Sigmoid colon (tissue), 7 donors: ENCODE results near the gene PICK1. TPM values are rescaled to one million over a fixed set of nuclear protein-coding genes. Genes with fewer than 3 reads are reported as not detected.
A peak's percentile ranks its signal among the peaks of the same experiment; 100 is the strongest.

Source experiments
- DNase-seq: peaks from one replicate; pipeline ENCODE4 v3.0.0-alpha.2; 2019
- H3K27ac ChIP-seq, 4 donors: fragments of 200-600 bp; sonication (generic); one replicate each; pipeline ENCODE4 v1.5.1; 2016 to 2019; ENCODE audit warnings: mild to moderate bottlenecking in 1 of 4
- H3K27me3 ChIP-seq, 3 donors: fragments of 200-600 bp; sonication (generic); one replicate each; pipeline ENCODE4 v1.5.1; 2019; ENCODE audit warnings: mild to moderate bottlenecking in 1 of 3
- H3K36me3 ChIP-seq, 4 donors: fragments of 200-600 bp; sonication (generic); one replicate each; pipeline ENCODE4 v1.5.1; 2016 to 2019
- H3K4me1 ChIP-seq, 4 donors: fragments of 200-600 bp; sonication (generic); one replicate each; pipeline ENCODE4 v1.5.1; 2017 to 2019
- H3K4me3 ChIP-seq, 4 donors: fragments of 200-600 bp; sonication (generic); one replicate each; pipeline ENCODE4 v1.5.1; 2017 to 2019; ENCODE audit warnings: mild to moderate bottlenecking in 2 of 4, moderate library complexity in 1 of 4
- H3K9me3 ChIP-seq, 4 donors: fragments of 200-600 bp in 3 of 4; sonication (generic) in 3 of 4; one replicate each; pipeline versions ENCODE4 v1.5.1 to v1.6.1; 2013 to 2019
- CTCF ChIP-seq, 4 experiments: fragments of 450-650 bp in 3 of 4; fragments of 200-600 bp in 1 of 4; IDR thresholded peaks; one replicate each; pipeline ENCODE4 v1.5.1; 2016 to 2019; ENCODE audit warnings: antibody characterized with exemption in 4 of 4, mild to moderate bottlenecking in 3 of 4, moderate library complexity in 2 of 4
- EP300 ChIP-seq, 4 donors: sonication (generic); formaldehyde crosslinking; IDR thresholded peaks; one replicate each; pipeline ENCODE4 v1.6.1; 2017; ENCODE audit warnings: antibody characterized with exemption in 4 of 4
- POLR2A ChIP-seq, 2 donors: fragments of 450-650 bp; IDR thresholded peaks; one replicate each; pipeline ENCODE4 v1.6.1; 2016; ENCODE audit warnings: antibody characterized with exemption in 2 of 2, mild to moderate bottlenecking in 2 of 2, moderate library complexity in 2 of 2
- POLR2AphosphoS5 ChIP-seq, 4 donors: sonication (generic); formaldehyde crosslinking; IDR thresholded peaks; one replicate each; pipeline ENCODE4 v1.6.1; 2017; ENCODE audit warnings: antibody characterized with exemption in 4 of 4
- WGBS, 2 donors: extraction: QIAGEN DNeasy Blood & Tissue Kit; methylation state at CpG; one replicate each; pipeline ENCODE4 v1.1.7; 2013; 5-methylcytosine and 5-hydroxymethylcytosine counted together
- intact Hi-C: fragments of 100-400 bp; cut with DNase I; formaldehyde crosslinking; loops from one replicate; pipeline ENCODE4 v1.15.1; 2023
- polyA plus RNA-seq, 3 donors: library from polyadenylated mRNA; stranded (reverse); fragments of 200-250 nt; gene quantifications; one replicate each; pipeline ENCODE4 v1.2.3, GENCODE V29; 2013
- total RNA-seq, 4 donors: library from RNA; depleted of rRNA; stranded (reverse); fragments of >200 nt; gene quantifications; one replicate each; pipeline ENCODE4 v1.1.0, GENCODE V29; 2016
- donor health status: healthy with polysubstance abuse.
- donor health status: Bipolar disorder and iron deficiency.
- donor health status: healthy.

PICK1 gene
- total and polyA plus RNA-seq, 7 donors, result 14.3 to 38.9 (median 21.0) TPM

DNA sequence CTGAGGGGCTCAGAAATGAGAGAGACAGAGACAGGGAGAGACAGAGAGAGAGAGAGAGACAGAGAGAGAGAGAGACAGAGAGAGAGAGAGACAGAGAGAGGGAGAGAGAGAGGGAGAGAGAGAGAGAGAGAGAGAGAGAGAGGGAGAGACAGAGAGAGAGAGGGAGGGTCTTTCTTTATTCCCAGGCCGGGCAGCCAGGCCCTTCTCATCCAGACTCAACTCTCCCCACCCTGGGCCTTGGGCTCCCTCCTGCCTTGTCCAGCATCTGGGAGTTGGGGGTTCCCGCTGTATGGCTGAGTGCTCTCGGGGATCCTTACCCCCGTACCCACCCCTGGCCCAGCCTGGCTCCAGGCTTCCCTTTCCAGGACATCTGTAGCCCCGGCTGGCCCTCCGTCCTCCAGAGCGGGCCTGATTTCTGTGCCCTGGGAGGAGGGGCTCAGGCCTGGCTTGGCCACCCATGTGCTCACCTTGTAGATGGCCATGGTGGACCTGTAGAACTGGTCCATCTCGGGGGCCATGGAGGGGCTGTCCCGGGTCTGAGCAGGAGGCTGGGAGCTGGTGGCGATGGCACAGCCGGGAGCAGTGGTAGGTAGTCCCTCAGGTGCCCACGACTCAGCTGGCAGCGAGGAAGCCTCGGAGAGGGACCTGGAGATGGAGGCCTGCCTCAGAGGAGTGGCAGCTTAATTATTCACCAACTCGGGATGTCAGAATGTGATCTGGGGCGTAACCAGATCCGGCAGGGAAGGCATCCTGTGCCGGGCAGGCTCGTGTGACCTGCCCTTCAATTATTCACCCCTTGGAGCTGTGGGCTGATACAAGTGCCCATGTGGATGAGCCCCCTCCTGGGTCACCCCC lies 53.0 kb downstream of the PICK1 start, which contains the start of gene BAIAP2L2:
Gene BAIAP2L2 (minus strand): TSS at position 677 of the 855 bp plus-strand sequence. CDS start 159 bp downstream, at position 518.
- TF ChIP-seq POLR2A (IDR thresholded peaks at IDR 0.05), result no peak
- TF ChIP-seq CTCF (IDR thresholded peaks at IDR 0.05), result no peak
- no peak for TF ChIP-seq EP300 (IDR thresholded peaks at IDR 0.05)
- DNase-seq, result no peak
- peaks cover 0 to 9% (median 4%) of the 10 kb centered on the region in 4 donors for H3K4me1 ChIP-seq
- 19 to 67% methylated on average over 19 of the region's 19 CpGs for WGBS, 2 donors
- intact Hi-C loops, result loop anchor here (10.0 kb wide), 1 partner anchor 105 kb away; no protein-coding TSS in a partner anchor
- no peaks in the 10 kb centered on the region for H3K9me3 ChIP-seq
- H3K27ac ChIP-seq, result peak within 1 kb of the TSS in 1 of 4 donors; percentile 22
- peaks cover 0 to 2% (median 0%) of the 10 kb centered on the region in 4 donors for H3K36me3 ChIP-seq
- no peaks in the 10 kb centered on the region for H3K27me3 ChIP-seq
- no peak within 1 kb of the TSS for H3K4me3 ChIP-seq

DNA sequence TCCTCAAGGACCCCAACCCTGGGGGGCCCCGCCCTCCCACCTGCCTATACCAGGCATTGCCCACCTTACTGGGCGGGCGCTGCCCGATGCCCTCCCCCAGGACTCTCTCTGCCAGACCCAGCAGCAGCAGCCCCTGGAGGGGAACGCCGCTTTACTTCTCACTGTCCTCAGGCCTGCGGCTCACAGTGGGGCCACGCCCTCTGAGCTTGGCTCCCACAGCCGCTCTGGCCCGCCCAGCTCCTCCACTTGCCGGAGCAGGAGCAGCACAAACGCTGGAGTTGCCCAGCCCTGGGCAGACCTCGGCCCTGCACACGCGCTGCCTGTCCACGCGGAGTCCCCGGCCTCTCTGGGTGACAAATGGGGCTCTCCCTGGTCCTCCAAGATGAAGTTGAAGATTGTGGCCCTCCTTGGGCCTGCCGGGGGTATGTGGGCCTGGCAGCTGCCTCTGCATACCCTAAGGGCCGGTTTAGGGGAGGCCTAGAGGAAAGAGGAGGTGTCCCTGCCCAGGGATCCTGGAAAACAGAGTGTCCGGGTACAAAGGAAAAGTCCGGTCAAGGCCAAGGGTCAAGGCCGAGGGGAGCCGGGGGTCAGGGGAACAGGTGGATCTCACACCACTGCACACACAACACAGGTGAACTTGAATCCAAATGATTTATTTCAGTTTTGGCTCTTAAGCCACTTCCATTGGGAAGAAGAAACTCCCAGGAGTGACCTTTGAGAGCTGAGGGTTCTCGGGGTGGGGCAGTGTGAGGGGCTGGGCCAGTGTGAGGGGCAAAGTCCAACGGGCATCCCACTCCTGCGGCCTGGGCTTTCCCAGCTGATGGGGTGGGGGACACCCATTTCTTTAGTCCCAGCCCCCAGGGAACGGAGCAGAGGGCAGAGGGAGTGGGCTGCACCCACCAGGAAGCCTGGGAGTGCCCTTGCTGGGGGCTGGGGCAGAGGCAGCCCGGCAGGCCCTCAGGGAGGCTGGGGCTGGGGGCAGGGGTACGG lies 54.0 kb downstream of the PICK1 start:
- Histone ChIP-seq H3K9me3 (no peaks in the 10 kb centered on the region), H3K27ac (peak overlapping the region in 1 of 4 donors; percentile 22), H3K4me1 (peaks cover 0 to 9% (median 4%) of the 10 kb centered on the region in 4 donors), H3K36me3 (peaks cover 0 to 3% (median 0%) of the 10 kb centered on the region in 4 donors), H3K27me3 (no peaks in the 10 kb centered on the region), H3K4me3 (no peak overlapping the region)
- no peak for DNase-seq
- TF ChIP-seq POLR2AphosphoS5 (IDR thresholded peaks at IDR 0.05) (no peak), CTCF (IDR thresholded peaks at IDR 0.05) (no peak), EP300 (IDR thresholded peaks at IDR 0.05) (no peak), POLR2A (IDR thresholded peaks at IDR 0.05) (no peak)
- intact Hi-C loops, result loop anchor here (10.0 kb wide), 1 partner anchor 104 kb away; no protein-coding TSS in a partner anchor
- WGBS, 2 donors, result 19 to 74% methylated on average over 30 of the region's 30 CpGs

GRCh38 chr22:38111925-38112355 lies 54.7 kb downstream of the PICK1 start:
- DNase-seq, result no peak
- Histone ChIP-seq H3K9me3 (no peaks in the 10 kb centered on the region), H3K4me3 (no peak overlapping the region), H3K27ac (no peak overlapping the region), H3K27me3 (no peaks in the 10 kb centered on the region), H3K4me1 (peaks cover 0 to 9% (median 4%) of the 10 kb centered on the region in 4 donors), H3K36me3 (peaks cover 0 to 3% (median 0%) of the 10 kb centered on the region in 4 donors)
- intact Hi-C loops, result loop anchor here (10.0 kb wide), 1 partner anchor 103 kb away; no protein-coding TSS in a partner anchor
- WGBS, 2 donors, result 37 to 77% methylated on average over 11 of the region's 11 CpGs
- no peak for TF ChIP-seq CTCF (IDR thresholded peaks at IDR 0.05)
- no peak for TF ChIP-seq EP300 (IDR thresholded peaks at IDR 0.05)
- no peak for TF ChIP-seq POLR2AphosphoS5 (IDR thresholded peaks at IDR 0.05)
- TF ChIP-seq POLR2A (IDR thresholded peaks at IDR 0.05), result no peak

DNA sequence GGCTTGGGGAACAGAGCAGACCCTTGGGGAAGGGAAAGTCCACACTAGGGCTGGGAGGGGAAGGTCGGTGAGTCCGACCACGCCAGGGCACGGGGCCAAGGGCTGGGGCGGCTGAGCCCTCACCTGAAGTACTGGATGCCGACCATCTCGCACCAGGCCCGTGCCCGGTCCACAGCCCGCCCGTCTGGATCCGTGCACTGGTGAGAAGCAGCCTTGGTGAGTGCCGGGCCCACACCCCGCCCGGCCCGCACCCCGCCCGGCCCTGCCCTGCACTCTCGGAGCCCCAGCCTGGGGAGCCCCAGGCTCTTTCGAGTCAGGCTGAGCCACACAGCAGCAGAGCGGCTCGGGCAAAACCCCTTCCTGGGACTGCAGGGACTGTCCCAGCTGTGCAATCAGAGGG lies 55.2 kb downstream of the PICK1 start:
- intact Hi-C loops, result loop anchor here (10.0 kb wide), 1 partner anchor 102 kb away; no protein-coding TSS in a partner anchor
- H3K9me3 ChIP-seq, result no peaks in the 10 kb centered on the region
- no peak overlapping the region for H3K27ac ChIP-seq
- peaks cover 0 to 3% (median 0%) of the 10 kb centered on the region in 4 donors for H3K36me3 ChIP-seq
- 17 to 80% methylated on average over 22 of the region's 22 CpGs for WGBS, 2 donors
- peaks cover 0 to 9% (median 4%) of the 10 kb centered on the region in 4 donors for H3K4me1 ChIP-seq
- TF ChIP-seq CTCF (IDR thresholded peaks at IDR 0.05) (no peak), POLR2AphosphoS5 (IDR thresholded peaks at IDR 0.05) (no peak), EP300 (IDR thresholded peaks at IDR 0.05) (no peak), POLR2A (IDR thresholded peaks at IDR 0.05) (no peak)
- DNase-seq, result no peak
- no peaks in the 10 kb centered on the region for H3K27me3 ChIP-seq
- H3K4me3 ChIP-seq, result no peak overlapping the region
